WTC11 (cell line): ENCODE measurements around the gene TRAF3IP3. TPM values are rescaled to one million over a fixed set of nuclear protein-coding genes. Genes with fewer than 3 reads are reported as not detected.

ENCODE experiments used
- ATAC-seq: fragments of 200-7000 bp; cut with Tn5 transposase; 2 replicates; pipeline ENCODE4 v1.10.0; 2021; ENCODE audit warnings: mild to moderate bottlenecking, moderate library complexity
- CTCF ChIA-PET: fragments of 300-600 bp; sonication (Branson Sonifier 250); formaldehyde crosslinking; loops from one replicate; lab custom pipeline; 2021; ENCODE audit warnings: antibody characterized with exemption; lab: Charles Lee
- POLR2A ChIA-PET: fragments of 350-600 bp; sonication (Branson Sonifier 250); formaldehyde crosslinking; loops from one replicate; lab custom pipeline; 2021; ENCODE audit warnings: antibody characterized with exemption; lab: Charles Lee
- DNase-seq: peaks from one replicate; pipeline ENCODE4 v3.0.0; 2021; ENCODE audit warnings: low spot score
- H3K27ac Mint-ChIP-seq: 2 replicates; pipeline ENCODE4 v1.8.0; 2021; ENCODE audit warnings: mixed read lengths
- H3K27me3 Mint-ChIP-seq: 2 replicates; pipeline ENCODE4 v1.8.0; 2021; ENCODE audit warnings: low read depth, mild to moderate bottlenecking, moderate library complexity, mixed read lengths
- H3K36me3 Mint-ChIP-seq: 2 replicates; pipeline ENCODE4 v1.8.0; 2021; ENCODE audit warnings: mixed read lengths
- H3K4me1 Mint-ChIP-seq: 2 replicates; pipeline ENCODE4 v1.8.0; 2022; ENCODE audit warnings: mixed read lengths
- H3K4me3 Mint-ChIP-seq: 2 replicates; pipeline ENCODE4 v1.8.0; 2021; ENCODE audit warnings: mild to moderate bottlenecking, moderate library complexity, mixed read lengths
- H3K9me3 Mint-ChIP-seq: 2 replicates; pipeline ENCODE4 v1.8.0; 2021; ENCODE audit warnings: mixed read lengths
- AFF4 ChIP-seq: sonication (generic); formaldehyde crosslinking; IDR thresholded peaks from 2 replicates; pipeline ENCODE4 v1.8.1; 2023; ENCODE audit warnings: mild to moderate bottlenecking, missing genetic modification reagents, borderline replicate concordance
- ATF1 ChIP-seq: sonication (generic); formaldehyde crosslinking; IDR thresholded peaks from 2 replicates; pipeline ENCODE4 v1.8.1; 2023; ENCODE audit warnings: mild to moderate bottlenecking, moderate library complexity, missing genetic modification reagents
- E2F5 ChIP-seq: sonication (generic); formaldehyde crosslinking; IDR thresholded peaks from 2 replicates; pipeline ENCODE4 v1.8.1; 2022; ENCODE audit warnings: mild to moderate bottlenecking, moderate library complexity, missing genetic modification reagents
- ESRRA ChIP-seq: sonication (generic); formaldehyde crosslinking; IDR thresholded peaks from 2 replicates; pipeline ENCODE4 v1.8.1; 2022; ENCODE audit warnings: mild to moderate bottlenecking, missing genetic modification reagents, borderline replicate concordance
- GABPB1 ChIP-seq: sonication (generic); formaldehyde crosslinking; IDR thresholded peaks from 2 replicates; pipeline ENCODE4 v1.8.1; 2023; ENCODE audit warnings: mild to moderate bottlenecking, missing genetic modification reagents
- HMGA2 ChIP-seq: fragments of 250-450 bp; sonication (Bioruptor Pico); IDR thresholded peaks from 2 replicates; pipeline ENCODE4 v1.4.0; 2021; ENCODE audit warnings: mild to moderate bottlenecking, moderate library complexity
- KAT7 ChIP-seq: sonication (generic); formaldehyde crosslinking; IDR thresholded peaks from 2 replicates; pipeline ENCODE4 v1.8.1; 2023; ENCODE audit warnings: missing genetic modification reagents, mild to moderate bottlenecking, borderline replicate concordance
- MLX ChIP-seq: sonication (generic); formaldehyde crosslinking; IDR thresholded peaks from 2 replicates; pipeline ENCODE4 v1.8.1; 2023; ENCODE audit warnings: mild to moderate bottlenecking, missing genetic modification reagents, moderate library complexity
- NFE2L1 ChIP-seq: sonication (generic); formaldehyde crosslinking; IDR thresholded peaks from 2 replicates; pipeline ENCODE4 v1.8.1; 2023; ENCODE audit warnings: missing genetic modification reagents
- ZNF317 ChIP-seq: sonication (generic); formaldehyde crosslinking; IDR thresholded peaks from 2 replicates; pipeline ENCODE4 v1.8.1; 2023; ENCODE audit warnings: low read depth, mild to moderate bottlenecking, moderate library complexity, missing genetic modification reagents, borderline replicate concordance
- ZNF396 ChIP-seq: fragments of 250-450 bp; sonication (Bioruptor Pico); IDR thresholded peaks from 2 replicates; pipeline ENCODE4 v1.8.0; 2021; ENCODE audit warnings: mild to moderate bottlenecking, moderate library complexity, borderline replicate concordance
- total RNA-seq: library from RNA; stranded (reverse); gene quantifications from 3 replicates; pipeline ENCODE4 v1.2.3, GENCODE V29; 2021
- TF ChIP-seq, protein P1 (sequence below): sonication (generic); formaldehyde crosslinking; IDR thresholded peaks from 2 replicates; pipeline ENCODE4 v1.8.0; 2022; ENCODE audit warnings: mild to moderate bottlenecking, missing genetic modification reagents
- TF ChIP-seq, protein P2 (sequence below): sonication (generic); formaldehyde crosslinking; IDR thresholded peaks from 2 replicates; pipeline ENCODE4 v1.8.1; 2023; ENCODE audit warnings: mild to moderate bottlenecking, missing genetic modification reagents
- TF ChIP-seq, protein P3 (sequence below): fragments of 250-450 bp; sonication (Bioruptor Pico); IDR thresholded peaks from 2 replicates; pipeline ENCODE4 v1.9.0; 2021; ENCODE audit warnings: mild to moderate bottlenecking, borderline replicate concordance

TRAF3IP3 gene
- total RNA-seq, 1 experiment from 2014 or later, result 0.74 TPM

GRCh38 chr1:209732725-209733124 is 23.1 kb upstream of the TRAF3IP3 start:
- Mint-ChIP-seq H3K9me3 (no peaks in the 10 kb centered on the region), H3K4me1 (no peaks in the 10 kb centered on the region), H3K27me3 (peaks cover 21% of the 10 kb centered on the region), H3K36me3 (no peaks in the 10 kb centered on the region), H3K27ac (no peak overlapping the region), H3K4me3 (no peak overlapping the region)
- no peak for TF ChIP-seq MLX (CRISPR knock-in tag)
- ChIA-PET POLR2A (no interaction called here), CTCF (no interaction called here)
- no peak for ATAC-seq
- DNase-seq, result no peak

DNA sequence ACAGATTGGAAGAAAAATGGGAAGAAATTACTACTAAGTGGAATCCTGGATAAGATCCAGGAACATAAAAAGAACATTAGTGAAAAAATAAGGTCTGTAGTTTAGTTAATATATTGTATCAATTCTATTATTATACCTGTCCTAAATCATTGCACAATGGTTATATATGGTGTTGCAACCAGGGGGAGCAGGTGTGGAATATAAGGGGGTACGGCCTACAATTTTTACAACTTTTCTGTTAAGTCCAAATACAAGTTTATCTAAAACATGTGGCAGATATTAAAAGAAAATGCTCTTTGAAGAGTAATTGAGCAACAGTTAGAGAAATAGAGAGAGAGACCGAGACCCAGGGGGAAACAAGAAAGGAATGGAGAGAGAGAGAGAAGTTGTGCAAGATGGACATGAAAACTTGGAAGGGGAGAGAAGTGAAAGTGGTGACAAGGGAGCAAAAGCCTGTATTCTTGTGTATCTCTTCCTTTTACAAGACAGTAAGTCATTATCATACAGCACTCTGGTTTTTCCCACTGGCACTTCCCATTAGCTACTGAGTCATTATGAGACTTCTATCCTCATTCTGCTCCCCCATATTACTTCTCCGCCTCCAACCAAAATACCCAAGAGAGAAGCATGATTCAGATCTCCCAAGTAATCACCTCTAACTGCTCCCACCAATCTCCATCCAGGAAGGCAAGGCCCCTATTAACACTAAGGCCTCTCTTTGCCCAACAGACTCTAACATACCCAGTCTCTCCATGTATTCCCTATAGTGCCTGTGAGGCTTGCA is 22.3 kb upstream of the TRAF3IP3 start:
- CTCF ChIA-PET, result no interaction called here

GRCh38 chr1:209736490-209737117 is 19.2 kb upstream of the TRAF3IP3 start:
- ATAC-seq (no peak), DNase-seq (no peak)
- Mint-ChIP-seq H3K4me1 (no peaks in the 10 kb centered on the region), H3K27ac (no peak overlapping the region), H3K27me3 (peaks cover 16% of the 10 kb centered on the region), H3K36me3 (no peaks in the 10 kb centered on the region), H3K9me3 (no peaks in the 10 kb centered on the region), H3K4me3 (no peak overlapping the region)
- TF ChIP-seq KAT7 (CRISPR knock-in tag) (no peak), NFE2L1 (CRISPR knock-in tag) (no peak), GABPB1 (CRISPR knock-in tag) (no peak)
- TF ChIP-seq, protein P1, sequence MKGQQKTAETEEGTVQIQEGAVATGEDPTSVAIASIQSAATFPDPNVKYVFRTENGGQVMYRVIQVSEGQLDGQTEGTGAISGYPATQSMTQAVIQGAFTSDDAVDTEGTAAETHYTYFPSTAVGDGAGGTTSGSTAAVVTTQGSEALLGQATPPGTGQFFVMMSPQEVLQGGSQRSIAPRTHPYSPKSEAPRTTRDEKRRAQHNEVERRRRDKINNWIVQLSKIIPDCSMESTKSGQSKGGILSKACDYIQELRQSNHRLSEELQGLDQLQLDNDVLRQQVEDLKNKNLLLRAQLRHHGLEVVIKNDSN, result no peak
- ChIA-PET CTCF (interaction anchor here (0.6 to 2.7 kb wide), 4 partner anchors 10 to 171 kb away, joined by 3 to 13 read pairs (median 3); no protein-coding TSS in a partner anchor), POLR2A (no interaction called here)

More for the DNA sequence above, 22.3 kb upstream of the TRAF3IP3 start:
- TF ChIP-seq ESRRA (CRISPR knock-in tag) (no peak), HMGA2 (no peak), E2F5 (CRISPR knock-in tag) (no peak), ATF1 (no peak), ZNF317 (CRISPR knock-in tag) (no peak)
- TF ChIP-seq, all 79 proteins: peak for 0
- Mint-ChIP-seq H3K27me3 (peaks cover 21% of the 10 kb centered on the region), H3K9me3 (no peaks in the 10 kb centered on the region), H3K27ac (no peak overlapping the region), H3K36me3 (no peaks in the 10 kb centered on the region), H3K4me3 (no peak overlapping the region), H3K4me1 (no peaks in the 10 kb centered on the region)
- no peak for DNase-seq
- POLR2A ChIA-PET, result no interaction called here
- ATAC-seq, result no peak

- CTCF ChIA-PET, result interaction anchor here (0.6 to 2.7 kb wide), 4 partner anchors 9 to 171 kb away, joined by 3 to 13 read pairs (median 3); no protein-coding TSS in a partner anchor
- TF ChIP-seq, protein P2, sequence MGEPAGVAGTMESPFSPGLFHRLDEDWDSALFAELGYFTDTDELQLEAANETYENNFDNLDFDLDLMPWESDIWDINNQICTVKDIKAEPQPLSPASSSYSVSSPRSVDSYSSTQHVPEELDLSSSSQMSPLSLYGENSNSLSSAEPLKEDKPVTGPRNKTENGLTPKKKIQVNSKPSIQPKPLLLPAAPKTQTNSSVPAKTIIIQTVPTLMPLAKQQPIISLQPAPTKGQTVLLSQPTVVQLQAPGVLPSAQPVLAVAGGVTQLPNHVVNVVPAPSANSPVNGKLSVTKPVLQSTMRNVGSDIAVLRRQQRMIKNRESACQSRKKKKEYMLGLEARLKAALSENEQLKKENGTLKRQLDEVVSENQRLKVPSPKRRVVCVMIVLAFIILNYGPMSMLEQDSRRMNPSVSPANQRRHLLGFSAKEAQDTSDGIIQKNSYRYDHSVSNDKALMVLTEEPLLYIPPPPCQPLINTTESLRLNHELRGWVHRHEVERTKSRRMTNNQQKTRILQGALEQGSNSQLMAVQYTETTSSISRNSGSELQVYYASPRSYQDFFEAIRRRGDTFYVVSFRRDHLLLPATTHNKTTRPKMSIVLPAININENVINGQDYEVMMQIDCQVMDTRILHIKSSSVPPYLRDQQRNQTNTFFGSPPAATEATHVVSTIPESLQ (CRISPR knock-in tag), result no peak
- no peak for TF ChIP-seq ZNF396
- TF ChIP-seq AFF4 (CRISPR knock-in tag), result no peak
- TF ChIP-seq, protein P3, sequence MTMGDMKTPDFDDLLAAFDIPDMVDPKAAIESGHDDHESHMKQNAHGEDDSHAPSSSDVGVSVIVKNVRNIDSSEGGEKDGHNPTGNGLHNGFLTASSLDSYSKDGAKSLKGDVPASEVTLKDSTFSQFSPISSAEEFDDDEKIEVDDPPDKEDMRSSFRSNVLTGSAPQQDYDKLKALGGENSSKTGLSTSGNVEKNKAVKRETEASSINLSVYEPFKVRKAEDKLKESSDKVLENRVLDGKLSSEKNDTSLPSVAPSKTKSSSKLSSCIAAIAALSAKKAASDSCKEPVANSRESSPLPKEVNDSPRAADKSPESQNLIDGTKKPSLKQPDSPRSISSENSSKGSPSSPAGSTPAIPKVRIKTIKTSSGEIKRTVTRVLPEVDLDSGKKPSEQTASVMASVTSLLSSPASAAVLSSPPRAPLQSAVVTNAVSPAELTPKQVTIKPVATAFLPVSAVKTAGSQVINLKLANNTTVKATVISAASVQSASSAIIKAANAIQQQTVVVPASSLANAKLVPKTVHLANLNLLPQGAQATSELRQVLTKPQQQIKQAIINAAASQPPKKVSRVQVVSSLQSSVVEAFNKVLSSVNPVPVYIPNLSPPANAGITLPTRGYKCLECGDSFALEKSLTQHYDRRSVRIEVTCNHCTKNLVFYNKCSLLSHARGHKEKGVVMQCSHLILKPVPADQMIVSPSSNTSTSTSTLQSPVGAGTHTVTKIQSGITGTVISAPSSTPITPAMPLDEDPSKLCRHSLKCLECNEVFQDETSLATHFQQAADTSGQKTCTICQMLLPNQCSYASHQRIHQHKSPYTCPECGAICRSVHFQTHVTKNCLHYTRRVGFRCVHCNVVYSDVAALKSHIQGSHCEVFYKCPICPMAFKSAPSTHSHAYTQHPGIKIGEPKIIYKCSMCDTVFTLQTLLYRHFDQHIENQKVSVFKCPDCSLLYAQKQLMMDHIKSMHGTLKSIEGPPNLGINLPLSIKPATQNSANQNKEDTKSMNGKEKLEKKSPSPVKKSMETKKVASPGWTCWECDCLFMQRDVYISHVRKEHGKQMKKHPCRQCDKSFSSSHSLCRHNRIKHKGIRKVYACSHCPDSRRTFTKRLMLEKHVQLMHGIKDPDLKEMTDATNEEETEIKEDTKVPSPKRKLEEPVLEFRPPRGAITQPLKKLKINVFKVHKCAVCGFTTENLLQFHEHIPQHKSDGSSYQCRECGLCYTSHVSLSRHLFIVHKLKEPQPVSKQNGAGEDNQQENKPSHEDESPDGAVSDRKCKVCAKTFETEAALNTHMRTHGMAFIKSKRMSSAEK (CRISPR knock-in tag), result no peak
Measured at GRCh38 chr1:209737118-209737505, 18.7 kb upstream of the TRAF3IP3 start.

More at GRCh38 chr1:209737118-209737505, 18.7 kb upstream of the TRAF3IP3 start:
- Mint-ChIP-seq H3K27me3 (peaks cover 18% of the 10 kb centered on the region), H3K9me3 (no peaks in the 10 kb centered on the region), H3K36me3 (no peaks in the 10 kb centered on the region), H3K4me3 (no peak overlapping the region), H3K27ac (no peak overlapping the region), H3K4me1 (no peaks in the 10 kb centered on the region)
- no peak for ATAC-seq
- POLR2A ChIA-PET, result no interaction called here
- DNase-seq, result no peak
